Osteoblast (primary cell): ENCODE measurements around the gene LAMTOR4. TPM values are rescaled to one million over a fixed set of nuclear protein-coding genes. Genes with fewer than 3 reads are reported as not detected.
"Not testable (repeated sequence)": the region's sequence is repeated elsewhere in the genome, so short reads cannot be mapped to it uniquely, and the experiment has no call there.

Source experiments
- DNase-seq: peaks from one replicate; pipeline ENCODE4 v3.0.0; 2011; ENCODE audit warnings: low spot score, mixed read lengths; ENCODE audit not compliant: insufficient read length; ENCODE audit errors: missing footprints
- H2AFZ ChIP-seq: 2 replicates; pipeline ENCODE4 v1.6.0; 2011; ENCODE audit warnings: mild to moderate bottlenecking, low read length
- H3K27ac ChIP-seq: 2 replicates; pipeline ENCODE4 v1.5.1; 2011; ENCODE audit warnings: mild to moderate bottlenecking, low read depth, low read length, moderate library complexity
- H3K27me3 ChIP-seq: 2 replicates; pipeline ENCODE4 v1.6.0; 2012; ENCODE audit warnings: mild to moderate bottlenecking, control low read depth, inconsistent platforms, low read length, moderate library complexity; ENCODE audit not compliant: insufficient read depth
- H3K36me3 ChIP-seq: 2 replicates; pipeline ENCODE4 v1.5.1; 2011; ENCODE audit warnings: mild to moderate bottlenecking, low read length, control low read depth, moderate library complexity; ENCODE audit not compliant: insufficient read depth
- H3K4me1 ChIP-seq: 2 replicates; pipeline ENCODE4 v1.5.1; 2011; ENCODE audit warnings: mild to moderate bottlenecking, low read length, control low read depth, moderate library complexity; ENCODE audit not compliant: insufficient read depth
- H3K4me2 ChIP-seq: 2 replicates; pipeline ENCODE4 v1.6.0; 2011; ENCODE audit warnings: mild to moderate bottlenecking, low read length; ENCODE audit not compliant: insufficient read depth
- H3K4me3 ChIP-seq: fragments of 200-600 bp; sonication (generic); 3 replicates; pipeline ENCODE4 v1.5.1; 2012; ENCODE audit warnings: mild to moderate bottlenecking, low read length, inconsistent platforms; ENCODE audit not compliant: insufficient read depth
- H3K79me2 ChIP-seq: 2 replicates; pipeline ENCODE4 v1.6.0; 2012; ENCODE audit warnings: mild to moderate bottlenecking, low read length, control low read depth, inconsistent platforms; ENCODE audit not compliant: insufficient read depth
- H3K9me3 ChIP-seq: 2 replicates; pipeline ENCODE4 v1.5.1; 2011; ENCODE audit warnings: low read depth, low read length, control low read depth
- H4K20me1 ChIP-seq: 2 replicates; pipeline ENCODE4 v1.6.0; 2012; ENCODE audit warnings: mild to moderate bottlenecking, low read length, control low read depth; ENCODE audit not compliant: insufficient read depth
- total RNA-seq: library from RNA; depleted of rRNA; stranded (reverse); fragments of >200 nt; gene quantifications from 2 replicates; pipeline ENCODE4 v1.2.3, GENCODE V29; 2012
- TF ChIP-seq, protein P1 (sequence below): IDR thresholded peaks from 2 replicates; pipeline ENCODE4 v1.5.1; 2011; ENCODE audit warnings: mild to moderate bottlenecking, low read depth, low read length, moderate library complexity; ENCODE audit errors: extremely low read depth

The LAMTOR4 gene
- total RNA-seq, 1 donor: 63.7 TPM

DNA sequence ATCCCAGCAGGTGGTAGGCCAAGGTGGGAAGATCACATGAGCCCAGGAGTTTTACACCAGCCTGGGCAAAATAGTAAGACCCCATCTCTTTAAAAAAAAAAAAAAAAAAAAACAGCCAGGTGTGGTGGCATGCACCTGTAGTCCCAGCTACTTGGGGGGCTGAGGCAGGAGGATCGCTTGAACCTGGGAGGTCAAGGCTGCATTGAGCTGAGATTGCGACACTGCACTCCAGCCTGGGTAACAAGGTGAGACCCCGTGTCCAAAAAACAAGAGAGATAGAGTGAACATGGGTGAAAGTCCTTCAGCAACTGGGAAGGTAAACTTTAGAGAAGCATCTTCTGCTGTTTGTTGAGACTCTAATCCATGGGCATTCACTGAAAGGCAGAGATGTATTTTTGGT is 6.3 kb upstream of the LAMTOR4 start:
- no peak for DNase-seq
- no peaks in the 10 kb centered on the region for H3K9me3 ChIP-seq
- H2AFZ ChIP-seq: no peak overlapping the region
- H3K4me3 ChIP-seq: no peak overlapping the region
- no peaks in the 10 kb centered on the region for H4K20me1 ChIP-seq
- no peaks in the 10 kb centered on the region for H3K79me2 ChIP-seq
- no peaks in the 10 kb centered on the region for H3K27me3 ChIP-seq
- no peak overlapping the region for H3K27ac ChIP-seq
- no peaks in the 10 kb centered on the region for H3K36me3 ChIP-seq
- H3K4me1 ChIP-seq: no peaks in the 10 kb centered on the region
- TF ChIP-seq, protein P1, sequence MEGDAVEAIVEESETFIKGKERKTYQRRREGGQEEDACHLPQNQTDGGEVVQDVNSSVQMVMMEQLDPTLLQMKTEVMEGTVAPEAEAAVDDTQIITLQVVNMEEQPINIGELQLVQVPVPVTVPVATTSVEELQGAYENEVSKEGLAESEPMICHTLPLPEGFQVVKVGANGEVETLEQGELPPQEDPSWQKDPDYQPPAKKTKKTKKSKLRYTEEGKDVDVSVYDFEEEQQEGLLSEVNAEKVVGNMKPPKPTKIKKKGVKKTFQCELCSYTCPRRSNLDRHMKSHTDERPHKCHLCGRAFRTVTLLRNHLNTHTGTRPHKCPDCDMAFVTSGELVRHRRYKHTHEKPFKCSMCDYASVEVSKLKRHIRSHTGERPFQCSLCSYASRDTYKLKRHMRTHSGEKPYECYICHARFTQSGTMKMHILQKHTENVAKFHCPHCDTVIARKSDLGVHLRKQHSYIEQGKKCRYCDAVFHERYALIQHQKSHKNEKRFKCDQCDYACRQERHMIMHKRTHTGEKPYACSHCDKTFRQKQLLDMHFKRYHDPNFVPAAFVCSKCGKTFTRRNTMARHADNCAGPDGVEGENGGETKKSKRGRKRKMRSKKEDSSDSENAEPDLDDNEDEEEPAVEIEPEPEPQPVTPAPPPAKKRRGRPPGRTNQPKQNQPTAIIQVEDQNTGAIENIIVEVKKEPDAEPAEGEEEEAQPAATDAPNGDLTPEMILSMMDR: no peak
- H3K4me2 ChIP-seq: no peak overlapping the region

DNA sequence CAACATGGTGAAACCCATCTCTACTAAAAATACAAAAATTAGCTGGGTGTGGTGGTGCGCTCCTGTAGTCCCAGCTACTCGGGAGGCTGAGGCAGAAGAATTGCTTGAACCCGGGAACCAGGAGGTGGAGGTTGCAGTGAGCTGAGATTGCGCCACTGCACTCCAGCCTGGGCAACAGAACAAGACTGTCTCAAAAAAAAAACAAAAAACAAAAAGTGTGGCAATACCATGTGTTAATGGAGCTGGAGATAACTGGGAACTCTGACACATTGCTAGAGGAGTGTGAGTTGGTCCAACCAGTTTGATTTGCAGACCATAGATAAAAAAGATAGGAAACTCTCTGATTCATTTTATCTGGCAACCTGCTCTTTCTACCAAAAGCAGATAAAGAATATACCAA is 2.4 kb upstream of the LAMTOR4 start:
- peak; percentile 65 for DNase-seq
- peaks cover 25% of the 10 kb centered on the region for H3K79me2 ChIP-seq
- not testable (repeated sequence) for H3K36me3 ChIP-seq, H3K27ac ChIP-seq, H4K20me1 ChIP-seq, H3K4me3 ChIP-seq, H3K4me1 ChIP-seq, H3K9me3 ChIP-seq, H2AFZ ChIP-seq, H3K27me3 ChIP-seq, H3K4me2 ChIP-seq

DNA sequence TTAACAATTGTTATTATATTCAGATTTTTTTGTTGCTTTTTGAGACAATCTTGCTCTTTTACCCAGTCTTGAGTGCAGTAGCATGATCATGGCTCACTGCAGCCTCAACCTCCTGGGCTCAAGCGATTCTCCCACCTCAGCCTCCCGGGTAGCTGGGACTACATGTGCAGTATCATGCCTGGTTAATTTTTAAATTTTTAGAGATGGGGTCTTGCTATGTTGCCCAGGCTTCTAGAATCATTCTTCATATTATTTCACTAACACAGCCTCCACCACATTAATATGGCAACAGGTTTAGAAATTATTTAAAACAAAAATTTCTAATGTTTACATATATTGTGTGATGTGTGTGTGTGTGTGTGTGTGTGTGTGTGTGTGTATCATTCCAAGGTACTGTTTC is 1.4 kb upstream of the LAMTOR4 start:
- peaks cover under 1% of the 10 kb centered on the region for H3K36me3 ChIP-seq
- no peaks in the 10 kb centered on the region for H3K9me3 ChIP-seq
- TF ChIP-seq, protein P1: no peak
- H2AFZ ChIP-seq: no peak overlapping the region
- peaks cover 28% of the 10 kb centered on the region for H3K79me2 ChIP-seq
- no peaks in the 10 kb centered on the region for H4K20me1 ChIP-seq
- H3K4me3 ChIP-seq: no peak overlapping the region
- peaks cover 9% of the 10 kb centered on the region for H3K4me1 ChIP-seq
- no peak for DNase-seq
- H3K27ac ChIP-seq: no peak overlapping the region
- no peaks in the 10 kb centered on the region for H3K27me3 ChIP-seq
- no peak overlapping the region for H3K4me2 ChIP-seq

DNA sequence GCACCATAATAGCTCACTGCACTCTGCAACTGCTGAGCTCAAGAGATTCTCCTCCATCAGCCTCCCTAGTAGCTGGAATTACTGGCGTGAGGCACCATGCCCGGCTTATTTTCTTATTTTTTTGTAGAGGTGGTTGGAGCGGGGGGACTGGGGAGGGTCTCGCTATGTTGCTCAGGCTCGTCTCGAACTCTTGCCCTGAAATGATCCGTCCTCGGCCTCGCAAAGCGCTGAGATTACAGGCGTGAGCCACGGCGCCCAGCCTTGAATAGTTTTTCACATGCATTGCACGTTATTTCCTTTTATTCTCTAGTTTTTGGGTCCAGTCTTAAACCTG is 526 bp upstream of the LAMTOR4 start:
- Histone ChIP-seq H3K4me3 (peak overlapping the region; percentile 100), H3K27ac (no peak overlapping the region), H3K4me1 (peaks cover 9% of the 10 kb centered on the region), H2AFZ (peak overlapping the region; percentile 77), H4K20me1 (no peaks in the 10 kb centered on the region), H3K79me2 (peaks cover 35% of the 10 kb centered on the region), H3K9me3 (no peaks in the 10 kb centered on the region), H3K36me3 (peaks cover 9% of the 10 kb centered on the region), H3K4me2 (peak overlapping the region; percentile 90), H3K27me3 (no peaks in the 10 kb centered on the region)
- TF ChIP-seq, protein P1: no peak
- DNase-seq: no peak

DNA sequence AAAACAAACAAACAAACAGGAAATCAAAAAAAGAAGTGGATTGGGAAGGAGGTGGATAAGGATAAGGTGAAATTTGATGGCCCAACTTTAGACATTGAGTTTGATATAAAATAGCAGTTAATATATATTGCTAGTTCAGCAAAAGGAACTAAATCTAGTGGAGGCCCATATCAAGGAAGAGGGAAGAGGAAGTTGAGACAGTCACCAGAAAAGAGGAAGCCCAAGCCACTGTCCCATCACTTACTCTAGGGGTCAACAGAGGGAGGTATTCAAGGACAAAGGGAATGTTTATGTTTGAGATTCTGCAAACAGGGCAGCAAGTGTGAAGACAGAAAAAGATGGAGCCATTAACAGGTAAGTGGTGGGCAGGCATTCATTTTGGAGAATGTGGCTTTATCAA is 3.7 kb downstream of the LAMTOR4 start:
- DNase-seq: peak; percentile 49
- Histone ChIP-seq H3K9me3 (no peaks in the 10 kb centered on the region), H3K27ac (no peak overlapping the region), H3K79me2 (peaks cover 62% of the 10 kb centered on the region), H3K4me1 (peaks cover 15% of the 10 kb centered on the region), H4K20me1 (peaks cover 24% of the 10 kb centered on the region), H3K4me2 (no peak overlapping the region), H3K36me3 (peaks cover 37% of the 10 kb centered on the region), H3K27me3 (no peaks in the 10 kb centered on the region), H2AFZ (no peak overlapping the region), H3K4me3 (no peak overlapping the region)
- TF ChIP-seq, protein P1: no peak
